T-helper 1 cell treated with Interleukin-12 subunit alpha and Interleukin-12 subunit beta and Interleukin-4 antibody, amounts not matched to agents 30 μg/mL and 1 μg/mL, for 36 hours (primary cell): ENCODE results near the gene FLYWCH2.

Source experiments
- H3K27ac Mint-ChIP-seq: one replicate; pipeline ENCODE4 v1.8.0; 2021; ENCODE audit warnings: mild to moderate bottlenecking, mixed read lengths
- H3K27me3 Mint-ChIP-seq: one replicate; pipeline ENCODE4 v1.8.0; 2021; ENCODE audit warnings: low read depth, mixed read lengths
- H3K36me3 Mint-ChIP-seq: one replicate; pipeline ENCODE4 v1.8.0; 2021; ENCODE audit warnings: low read depth, mixed read lengths
- H3K4me1 Mint-ChIP-seq: one replicate; pipeline ENCODE4 v1.8.0; 2021; ENCODE audit warnings: low read depth, mixed read lengths
- H3K4me3 Mint-ChIP-seq: one replicate; pipeline ENCODE4 v1.8.0; 2021; ENCODE audit warnings: mild to moderate bottlenecking, moderate library complexity, mixed read lengths
- H3K9me3 Mint-ChIP-seq: one replicate; pipeline ENCODE4 v1.8.0; 2021; ENCODE audit warnings: mixed read lengths

The FLYWCH2 gene

DNA sequence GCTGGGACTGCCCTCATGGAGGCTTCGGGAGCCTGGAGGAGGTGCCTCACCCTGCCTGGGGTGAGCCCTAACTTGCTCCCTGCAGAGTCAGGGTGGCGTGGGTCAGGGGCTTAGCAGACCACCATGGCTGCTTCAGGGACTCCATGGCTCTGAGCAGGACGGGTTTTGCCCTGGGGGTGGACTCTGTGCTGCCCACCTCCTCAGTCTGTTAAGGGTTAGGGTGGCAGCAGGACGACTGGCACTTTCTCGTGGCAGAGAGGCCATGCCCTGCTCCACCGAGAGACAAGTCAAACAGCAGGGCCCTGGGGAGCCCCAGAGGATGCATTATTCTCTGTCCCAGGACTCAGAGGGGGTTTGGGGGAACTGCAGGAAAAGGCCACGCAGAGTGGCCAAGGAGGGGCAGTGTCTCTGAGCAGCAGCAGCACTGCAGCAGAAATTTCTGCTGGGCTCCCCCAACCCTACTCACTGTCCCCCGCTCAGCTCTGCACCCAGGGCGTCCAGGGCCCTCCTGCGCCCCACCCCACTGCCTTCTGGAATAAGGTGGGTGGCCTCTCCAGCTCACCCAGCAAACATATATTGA is 23.2 kb upstream of the FLYWCH2 start:
- no peak overlapping the region for H3K4me3 Mint-ChIP-seq
- H3K9me3 Mint-ChIP-seq: peaks cover 6% of the 10 kb centered on the region
- peaks cover 18% of the 10 kb centered on the region for H3K27me3 Mint-ChIP-seq
- H3K27ac Mint-ChIP-seq: no peak overlapping the region
- H3K4me1 Mint-ChIP-seq: peaks cover 3% of the 10 kb centered on the region
- H3K36me3 Mint-ChIP-seq: peaks cover under 1% of the 10 kb centered on the region

DNA sequence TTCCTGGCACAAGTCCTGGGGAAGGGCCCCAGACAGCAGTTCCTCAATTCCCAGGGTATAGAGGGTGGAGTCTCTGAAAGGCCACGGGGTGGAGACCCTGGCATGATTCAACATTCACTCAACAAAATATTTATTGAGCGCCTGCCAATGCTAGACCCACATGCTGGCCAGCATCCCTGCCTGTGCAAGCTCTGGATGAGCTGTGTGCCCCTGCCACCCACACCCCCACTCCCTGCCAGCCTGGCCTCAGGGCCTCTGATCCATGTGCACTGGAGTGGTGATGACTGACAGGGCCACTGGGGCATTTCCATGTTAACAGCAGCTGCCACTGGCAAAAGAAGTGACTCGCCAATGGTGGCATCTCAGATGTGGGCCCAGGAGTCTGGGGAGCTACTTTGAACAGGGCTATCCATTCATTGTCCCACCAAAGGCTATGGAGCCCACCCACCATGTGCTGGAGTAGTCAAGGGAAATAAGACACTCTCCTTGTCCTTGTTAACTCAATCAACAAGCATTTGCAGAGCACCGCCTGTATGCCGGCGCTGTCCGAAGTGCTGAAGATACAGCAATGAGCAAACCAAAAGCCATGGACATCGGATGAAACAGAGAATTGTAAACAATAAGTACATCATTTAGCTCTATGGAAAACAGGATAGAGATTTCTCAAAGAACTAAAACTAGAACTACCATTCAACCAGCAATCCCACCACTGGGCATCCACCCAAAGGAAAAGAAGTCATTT is 22.0 kb upstream of the FLYWCH2 start:
- H3K27me3 Mint-ChIP-seq: peaks cover 23% of the 10 kb centered on the region
- no peaks in the 10 kb centered on the region for H3K36me3 Mint-ChIP-seq
- peaks cover 5% of the 10 kb centered on the region for H3K9me3 Mint-ChIP-seq

GRCh38 chr16:2865651-2866050 is 17.4 kb upstream of the FLYWCH2 start:
- peaks cover 17% of the 10 kb centered on the region for H3K27me3 Mint-ChIP-seq
- H3K27ac Mint-ChIP-seq: no peak overlapping the region
- H3K4me1 Mint-ChIP-seq: peaks cover 8% of the 10 kb centered on the region
- no peak overlapping the region for H3K4me3 Mint-ChIP-seq
- H3K9me3 Mint-ChIP-seq: peaks cover 5% of the 10 kb centered on the region
- no peaks in the 10 kb centered on the region for H3K36me3 Mint-ChIP-seq

More for the DNA sequence above, 22.0 kb upstream of the FLYWCH2 start:
- peaks cover 3% of the 10 kb centered on the region for H3K4me1 Mint-ChIP-seq
- H3K4me3 Mint-ChIP-seq: no peak overlapping the region
- H3K27ac Mint-ChIP-seq: no peak overlapping the region

- Mint-ChIP-seq H3K27ac (peak overlapping the region; percentile 21), H3K9me3 (no peaks in the 10 kb centered on the region), H3K36me3 (no peaks in the 10 kb centered on the region), H3K27me3 (peaks cover 17% of the 10 kb centered on the region), H3K4me3 (peak overlapping the region; percentile 33), H3K4me1 (peaks cover 8% of the 10 kb centered on the region)
Observed at GRCh38 chr16:2866431-2866830, 16.6 kb upstream of the FLYWCH2 start.

DNA sequence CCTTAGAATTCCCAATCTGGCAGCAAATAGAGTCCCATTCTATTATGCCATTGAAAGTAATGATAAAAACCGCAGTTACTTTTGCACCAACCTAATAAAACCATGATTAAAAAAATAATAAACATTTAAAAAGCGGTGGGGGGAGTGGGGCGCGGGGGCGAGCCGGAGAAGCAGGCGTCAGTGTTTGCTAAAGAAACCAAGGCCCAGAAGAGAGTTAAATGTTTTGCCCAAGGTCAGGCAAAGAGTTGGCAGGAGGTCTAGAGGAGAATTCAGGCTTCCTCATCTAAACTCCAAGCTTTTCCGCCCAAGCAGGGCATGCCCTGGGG is 15.4 kb upstream of the FLYWCH2 start:
- H3K27me3 Mint-ChIP-seq: peaks cover 17% of the 10 kb centered on the region
- peak overlapping the region; percentile 87 for H3K4me3 Mint-ChIP-seq
- H3K36me3 Mint-ChIP-seq: no peaks in the 10 kb centered on the region
- no peaks in the 10 kb centered on the region for H3K9me3 Mint-ChIP-seq
- peak overlapping the region; percentile 83 for H3K27ac Mint-ChIP-seq
- H3K4me1 Mint-ChIP-seq: peaks cover 8% of the 10 kb centered on the region

DNA sequence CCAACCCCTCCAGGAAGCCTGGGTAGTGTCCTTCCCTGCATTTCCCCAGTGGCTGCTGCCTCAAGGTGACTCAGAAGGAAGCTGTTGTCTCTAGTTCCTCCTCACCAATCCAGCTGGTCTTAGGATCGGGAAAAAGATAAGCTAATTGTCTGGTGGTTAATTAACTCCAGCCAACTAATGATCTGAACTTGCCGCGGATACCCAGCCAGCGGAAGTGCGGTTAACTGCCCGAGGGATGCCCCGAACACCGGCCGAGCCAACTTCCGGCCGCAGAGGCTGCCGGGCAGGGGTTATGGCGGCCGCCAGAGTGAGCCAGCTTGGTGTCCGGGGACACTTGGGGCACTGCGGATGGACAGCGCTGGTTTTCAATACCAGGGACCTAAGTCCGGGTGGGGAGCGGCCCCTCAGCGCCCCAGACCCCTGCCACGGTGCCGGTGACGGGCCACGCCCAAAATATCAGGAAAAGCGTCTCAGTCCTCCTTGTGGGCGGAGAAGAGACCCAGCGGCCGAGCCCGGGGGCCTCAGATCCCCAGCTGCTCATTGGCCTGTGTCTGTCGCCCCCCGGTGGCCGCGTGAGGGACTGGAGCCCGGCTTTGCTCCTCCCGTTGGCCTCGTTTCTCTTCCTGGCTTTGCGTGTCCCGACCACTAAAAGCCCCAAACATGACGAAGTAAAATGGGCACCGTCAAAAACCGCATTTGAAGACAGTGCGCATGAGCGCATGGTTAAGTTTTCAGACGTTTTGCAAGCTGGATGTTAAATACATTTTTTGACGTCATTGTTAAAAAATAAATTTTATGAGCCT is 14.8 kb upstream of the FLYWCH2 start:
- Mint-ChIP-seq H3K27me3 (peaks cover 17% of the 10 kb centered on the region), H3K4me1 (peaks cover 8% of the 10 kb centered on the region), H3K36me3 (no peaks in the 10 kb centered on the region), H3K27ac (peak overlapping the region; percentile 83), H3K9me3 (no peaks in the 10 kb centered on the region), H3K4me3 (peak overlapping the region; percentile 87)

- no peak overlapping the region for H3K27ac Mint-ChIP-seq
- peaks cover 5% of the 10 kb centered on the region for H3K27me3 Mint-ChIP-seq
- no peaks in the 10 kb centered on the region for H3K36me3 Mint-ChIP-seq
- H3K4me1 Mint-ChIP-seq: peaks cover 8% of the 10 kb centered on the region
- H3K4me3 Mint-ChIP-seq: no peak overlapping the region
- H3K9me3 Mint-ChIP-seq: no peaks in the 10 kb centered on the region
Observed at GRCh38 chr16:2871926-2872325, 11.1 kb upstream of the FLYWCH2 start.

GRCh38 chr16:2874032-2874911 is 8.7 kb upstream of the FLYWCH2 start:
- peaks cover 5% of the 10 kb centered on the region for H3K4me1 Mint-ChIP-seq
- no peaks in the 10 kb centered on the region for H3K9me3 Mint-ChIP-seq
- peaks cover 6% of the 10 kb centered on the region for H3K27me3 Mint-ChIP-seq
- no peaks in the 10 kb centered on the region for H3K36me3 Mint-ChIP-seq
- H3K4me3 Mint-ChIP-seq: no peak overlapping the region
- no peak overlapping the region for H3K27ac Mint-ChIP-seq

DNA sequence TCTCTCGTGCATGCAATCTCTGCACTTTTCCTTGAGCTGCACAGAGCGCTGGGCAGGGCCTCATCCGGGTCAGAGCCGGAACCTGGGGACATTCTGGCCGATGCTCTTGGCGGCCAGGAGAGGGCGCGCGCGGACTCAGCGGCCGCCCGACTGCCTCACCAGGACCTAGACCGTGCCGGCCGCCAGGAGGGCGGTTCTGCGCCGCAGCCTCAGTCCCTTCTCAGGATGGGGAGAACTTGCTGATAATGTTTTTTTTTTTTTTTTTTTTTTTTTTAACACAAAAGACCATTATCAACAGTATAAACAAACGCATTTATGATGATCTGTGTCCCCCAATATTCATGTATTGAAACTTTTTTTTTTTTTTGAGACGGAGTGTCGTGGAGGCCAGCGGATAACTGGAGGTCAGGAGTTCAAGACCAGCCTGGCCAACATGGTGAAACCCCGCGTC is 8.1 kb upstream of the FLYWCH2 start:
- H3K4me3 Mint-ChIP-seq: no peak overlapping the region
- H3K4me1 Mint-ChIP-seq: no peaks in the 10 kb centered on the region
- no peak overlapping the region for H3K27ac Mint-ChIP-seq
- H3K27me3 Mint-ChIP-seq: peaks cover 13% of the 10 kb centered on the region
- H3K36me3 Mint-ChIP-seq: no peaks in the 10 kb centered on the region
- no peaks in the 10 kb centered on the region for H3K9me3 Mint-ChIP-seq

GRCh38 chr16:2879854-2880508 is 3.0 kb upstream of the FLYWCH2 start:
- Mint-ChIP-seq H3K4me1 (peaks cover 8% of the 10 kb centered on the region), H3K27ac (no peak overlapping the region), H3K9me3 (no peaks in the 10 kb centered on the region), H3K4me3 (no peak overlapping the region), H3K36me3 (no peaks in the 10 kb centered on the region), H3K27me3 (peaks cover 13% of the 10 kb centered on the region)

GRCh38 chr16:2881783-2882649 is 999 bp upstream of the FLYWCH2 start:
- Mint-ChIP-seq H3K4me1 (peaks cover 8% of the 10 kb centered on the region), H3K27me3 (peaks cover 8% of the 10 kb centered on the region), H3K36me3 (no peaks in the 10 kb centered on the region), H3K4me3 (peak overlapping the region; percentile 88), H3K27ac (peak overlapping the region; percentile 97), H3K9me3 (no peaks in the 10 kb centered on the region)

DNA sequence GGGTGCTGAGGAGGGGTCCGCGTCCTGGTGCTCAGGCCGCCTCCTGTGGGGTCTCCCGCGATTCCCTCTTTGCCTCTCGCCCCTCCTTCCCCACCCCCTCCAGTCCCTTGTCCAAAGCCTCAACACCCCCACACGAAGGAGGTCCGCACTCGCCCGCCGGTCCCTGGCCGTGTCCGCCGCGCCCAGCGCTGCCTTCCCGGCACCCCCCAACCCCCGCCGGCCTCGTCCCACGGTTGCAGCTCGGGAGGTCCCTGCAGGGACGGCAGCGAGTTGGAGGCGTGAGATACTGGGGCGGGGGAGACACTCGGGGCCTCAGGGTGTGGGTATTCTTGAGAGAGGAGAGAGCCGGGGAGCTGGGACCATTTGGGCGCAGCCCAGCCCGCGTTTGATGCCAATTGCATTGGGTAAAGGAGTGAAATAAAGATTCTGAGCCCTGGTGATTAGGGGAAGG is 468 bp downstream of the FLYWCH2 start:
- Mint-ChIP-seq H3K27me3 (peaks cover 8% of the 10 kb centered on the region), H3K27ac (peak overlapping the region; percentile 81), H3K9me3 (no peaks in the 10 kb centered on the region), H3K4me3 (peak overlapping the region; percentile 83), H3K4me1 (peaks cover 8% of the 10 kb centered on the region), H3K36me3 (no peaks in the 10 kb centered on the region)

DNA sequence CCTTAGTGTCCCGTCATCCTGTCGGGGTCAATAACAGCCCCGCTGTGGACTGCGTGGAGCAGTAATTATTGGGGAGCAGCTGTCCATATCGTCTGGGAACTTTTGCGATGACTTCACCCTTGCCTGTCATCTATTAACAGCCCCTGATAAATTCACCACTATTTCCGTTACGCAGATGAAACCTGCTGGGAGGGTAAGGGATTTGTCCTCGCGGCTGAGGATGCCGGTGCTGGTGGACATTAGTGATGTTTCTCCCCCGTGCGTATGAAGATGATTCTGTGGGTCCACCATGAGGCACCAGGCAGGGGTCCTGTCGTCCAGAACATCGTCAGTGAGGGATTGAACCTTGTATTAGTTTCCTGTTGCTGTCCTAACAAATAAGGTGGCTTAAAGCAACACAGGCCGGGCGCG is 1.0 kb downstream of the FLYWCH2 start:
- no peaks in the 10 kb centered on the region for H3K36me3 Mint-ChIP-seq
- H3K9me3 Mint-ChIP-seq: no peaks in the 10 kb centered on the region
- H3K27ac Mint-ChIP-seq: peak overlapping the region; percentile 81
- H3K27me3 Mint-ChIP-seq: peaks cover 8% of the 10 kb centered on the region
- H3K4me3 Mint-ChIP-seq: peak overlapping the region; percentile 83
- H3K4me1 Mint-ChIP-seq: peaks cover 8% of the 10 kb centered on the region
